Chondrocyte (in vitro differentiated cells): ENCODE results near the gene ACAT1. TPM values are rescaled to one million over a fixed set of nuclear protein-coding genes. Genes with fewer than 3 reads are reported as not detected.

Source experiments
- DNase-seq: peaks from one replicate; pipeline ENCODE4 v3.0.0; 2021; ENCODE audit warnings: mixed read lengths, low spot score
- H3K27ac Mint-ChIP-seq: one replicate; pipeline ENCODE4 v1.8.0; 2021; ENCODE audit warnings: mild to moderate bottlenecking, moderate library complexity, mixed read lengths; ENCODE audit not compliant: unreplicated experiment
- H3K27me3 Mint-ChIP-seq: 2 replicates; pipeline ENCODE4 v1.8.0; 2021; ENCODE audit warnings: low read depth, mixed read lengths
- H3K36me3 Mint-ChIP-seq: 2 replicates; pipeline ENCODE4 v1.8.0; 2021; ENCODE audit warnings: low read depth, mixed read lengths
- H3K4me1 Mint-ChIP-seq: 2 replicates; pipeline ENCODE4 v1.8.0; 2021; ENCODE audit warnings: low read depth, mild to moderate bottlenecking, mixed read lengths
- H3K4me3 Mint-ChIP-seq: one replicate; pipeline ENCODE4 v1.8.0; 2021; ENCODE audit warnings: mild to moderate bottlenecking, moderate library complexity, mixed read lengths; ENCODE audit not compliant: unreplicated experiment
- H3K9me3 Mint-ChIP-seq: 2 replicates; pipeline ENCODE4 v1.8.0; 2021; ENCODE audit warnings: low read depth, mixed read lengths
- long read RNA-seq: library from polyadenylated mRNA; stranded (forward); transcript quantifications from one replicate; pipeline ENCODE4 v2.0.0, GENCODE V29; 2021
- total RNA-seq: library from RNA; stranded (reverse); gene quantifications from 3 replicates; pipeline ENCODE4 v1.2.1, GENCODE V29; 2021
- TF ChIP-seq, protein P1 (sequence below): fragments of 200-600 bp; sonication (generic); IDR thresholded peaks from 2 replicates; pipeline ENCODE4 v1.5.0; 2021; ENCODE audit warnings: antibody characterized with exemption, mild to moderate bottlenecking, moderate library complexity

Gene ACAT1
- 38.7 to 43.1 TPM (median 40.9 TPM) in 3 replicates for total RNA-seq
- long read RNA-seq, transcript ACAT1-201 (12 exons, 1,761 nt), result major isoform, 63 of 76 reads
- long read RNA-seq, partial matches to known transcripts, result 10 of 76 reads
- long read RNA-seq, other reads (novel, unspliced or antisense), result 3 of 76 reads

GRCh38 chr11:108121274-108122155 is at the start of gene ACAT1:
Gene ACAT1, plus strand, starts transcription at chr11:108121567. Its CDS starts 40 bp downstream, at chr11:108121607.
- Mint-ChIP-seq H3K27me3 (no peaks in the 10 kb centered on the region), H3K4me1 (peaks cover 31% of the 10 kb centered on the region), H3K27ac (peak within 1 kb of the TSS; percentile 92), H3K36me3 (peaks cover 4% of the 10 kb centered on the region), H3K4me3 (peak within 1 kb of the TSS; percentile 89), H3K9me3 (no peaks in the 10 kb centered on the region)
- TF ChIP-seq, protein P1, sequence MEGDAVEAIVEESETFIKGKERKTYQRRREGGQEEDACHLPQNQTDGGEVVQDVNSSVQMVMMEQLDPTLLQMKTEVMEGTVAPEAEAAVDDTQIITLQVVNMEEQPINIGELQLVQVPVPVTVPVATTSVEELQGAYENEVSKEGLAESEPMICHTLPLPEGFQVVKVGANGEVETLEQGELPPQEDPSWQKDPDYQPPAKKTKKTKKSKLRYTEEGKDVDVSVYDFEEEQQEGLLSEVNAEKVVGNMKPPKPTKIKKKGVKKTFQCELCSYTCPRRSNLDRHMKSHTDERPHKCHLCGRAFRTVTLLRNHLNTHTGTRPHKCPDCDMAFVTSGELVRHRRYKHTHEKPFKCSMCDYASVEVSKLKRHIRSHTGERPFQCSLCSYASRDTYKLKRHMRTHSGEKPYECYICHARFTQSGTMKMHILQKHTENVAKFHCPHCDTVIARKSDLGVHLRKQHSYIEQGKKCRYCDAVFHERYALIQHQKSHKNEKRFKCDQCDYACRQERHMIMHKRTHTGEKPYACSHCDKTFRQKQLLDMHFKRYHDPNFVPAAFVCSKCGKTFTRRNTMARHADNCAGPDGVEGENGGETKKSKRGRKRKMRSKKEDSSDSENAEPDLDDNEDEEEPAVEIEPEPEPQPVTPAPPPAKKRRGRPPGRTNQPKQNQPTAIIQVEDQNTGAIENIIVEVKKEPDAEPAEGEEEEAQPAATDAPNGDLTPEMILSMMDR, result peak; percentile 59
- peak; percentile 98 for DNase-seq

DNA sequence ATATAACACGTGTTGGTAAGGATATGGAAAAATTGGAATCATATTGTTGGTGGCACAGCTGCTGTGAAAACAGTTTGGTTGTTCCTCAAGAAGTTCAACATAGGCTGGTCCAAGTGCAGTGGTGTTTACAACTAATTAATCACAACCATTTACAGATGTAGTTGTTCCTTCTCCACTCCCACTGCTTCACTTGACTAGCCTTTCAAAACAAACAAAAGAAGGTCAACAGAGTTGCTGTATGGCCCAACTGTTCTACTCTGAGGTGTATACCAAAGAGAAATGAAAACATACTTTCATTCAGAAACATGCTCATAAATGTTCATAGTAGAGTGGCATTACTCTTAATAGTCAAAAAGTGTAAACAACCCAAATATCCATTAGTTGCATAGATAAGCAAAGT is 36.6 kb upstream of the ACAT1 start:
- Mint-ChIP-seq H3K27ac (no peak overlapping the region), H3K9me3 (no peaks in the 10 kb centered on the region), H3K4me3 (no peak overlapping the region), H3K27me3 (no peaks in the 10 kb centered on the region), H3K36me3 (peaks cover 27% of the 10 kb centered on the region), H3K4me1 (peaks cover 15% of the 10 kb centered on the region)
- no peak for DNase-seq
- TF ChIP-seq, protein P1, result no peak

- H3K9me3 Mint-ChIP-seq, result no peaks in the 10 kb centered on the region
- no peak for DNase-seq
- H3K27me3 Mint-ChIP-seq, result no peaks in the 10 kb centered on the region
- H3K36me3 Mint-ChIP-seq, result peaks cover 19% of the 10 kb centered on the region
- TF ChIP-seq, protein P1, result no peak
- H3K4me1 Mint-ChIP-seq, result peaks cover 15% of the 10 kb centered on the region
- H3K27ac Mint-ChIP-seq, result no peak overlapping the region
- no peak overlapping the region for H3K4me3 Mint-ChIP-seq
Observed at GRCh38 chr11:108085672-108086071, 35.7 kb upstream of the ACAT1 start.

DNA sequence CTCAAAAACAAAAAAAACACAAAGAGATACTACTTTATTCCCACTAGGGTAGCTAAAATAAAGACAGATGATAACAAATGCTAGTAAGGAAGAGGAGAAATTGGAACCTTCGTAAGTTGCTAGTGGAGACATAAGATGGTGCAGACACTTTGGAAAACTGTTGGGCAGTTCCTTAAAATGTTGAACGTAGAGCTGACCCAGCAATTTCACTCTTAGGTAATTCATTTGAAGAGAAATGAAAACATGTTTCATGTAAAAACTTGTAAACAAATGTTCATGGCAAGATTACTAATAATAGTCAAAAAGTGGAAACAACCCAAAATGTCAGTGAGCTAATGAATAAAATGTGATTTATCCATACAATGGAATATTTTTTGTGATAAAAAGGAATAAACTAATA is 29.2 kb upstream of the ACAT1 start:
- H3K27ac Mint-ChIP-seq, result no peak overlapping the region
- H3K4me3 Mint-ChIP-seq, result no peak overlapping the region
- no peaks in the 10 kb centered on the region for H3K27me3 Mint-ChIP-seq
- peaks cover 19% of the 10 kb centered on the region for H3K36me3 Mint-ChIP-seq
- no peak for DNase-seq
- H3K9me3 Mint-ChIP-seq, result no peaks in the 10 kb centered on the region
- H3K4me1 Mint-ChIP-seq, result no peaks in the 10 kb centered on the region
- TF ChIP-seq, protein P1, result no peak

DNA sequence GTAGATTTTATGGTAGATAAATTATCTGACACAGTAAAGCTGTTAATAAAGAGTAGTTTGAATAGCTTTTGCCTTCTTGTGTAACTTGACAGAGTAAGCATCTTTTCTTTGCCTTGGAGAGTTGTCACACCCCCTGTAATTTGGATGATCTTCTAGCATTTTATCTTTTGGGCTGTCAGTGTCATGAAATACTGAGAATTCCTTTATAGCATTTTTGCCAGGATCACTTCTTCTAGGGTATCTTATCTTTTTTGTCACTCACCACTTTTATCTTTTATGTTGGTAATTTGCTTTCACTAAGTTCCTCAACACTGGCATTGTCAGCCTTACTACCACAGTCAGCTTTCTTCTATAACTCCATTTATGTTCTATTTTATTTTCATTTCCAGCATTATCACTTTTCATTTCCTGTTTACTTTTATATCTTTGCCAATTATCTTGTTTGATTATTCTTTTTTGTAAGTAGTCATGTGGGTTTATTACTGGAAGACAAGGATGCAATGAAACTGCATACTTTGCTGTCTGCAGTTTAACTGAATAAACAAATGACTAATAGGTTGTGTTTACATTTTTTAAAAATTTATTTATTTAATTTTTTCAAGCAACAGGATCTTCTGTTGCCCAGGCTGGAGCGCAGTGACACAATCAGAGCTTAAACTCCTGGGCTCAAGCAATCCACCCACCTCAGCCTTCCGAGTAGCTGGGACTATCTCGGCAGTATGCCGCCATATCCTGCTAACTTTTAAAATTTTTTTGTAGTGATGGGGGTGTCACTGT is 28.1 kb upstream of the ACAT1 start:
- H3K9me3 Mint-ChIP-seq, result no peaks in the 10 kb centered on the region
- H3K36me3 Mint-ChIP-seq, result peaks cover 25% of the 10 kb centered on the region
- TF ChIP-seq, protein P1, result no peak
- no peak overlapping the region for H3K4me3 Mint-ChIP-seq
- peak overlapping the region; percentile 0 for H3K27ac Mint-ChIP-seq
- no peaks in the 10 kb centered on the region for H3K27me3 Mint-ChIP-seq
- DNase-seq, result no peak
- H3K4me1 Mint-ChIP-seq, result no peaks in the 10 kb centered on the region
